GM12878 (cell line): ENCODE results near the gene STPG1. TPM values are rescaled to one million over a fixed set of nuclear protein-coding genes. Genes with fewer than 3 reads are reported as not detected.

Source experiments
- ATAC-seq: fragments of 200-7000 bp; cut with Tn5 transposase; 3 replicates; pipeline ENCODE4 v1.9.1; 2020; ENCODE audit warnings: mild to moderate bottlenecking, moderate library complexity
- BruUV-seq: library from RNA; stranded (reverse); fragments of 400-500 nt; replicated peaks from 2 replicates; lab custom pipeline; 2021; lab: Mats Ljungman, UMichigan
- CTCF ChIA-PET: fragments of 300-600 bp; sonication (Branson Sonifier 250); formaldehyde crosslinking; extraction: SDS; loops from one replicate; lab custom pipeline; 2021; ENCODE audit warnings: inconsistent platforms; lab: Yijun Ruan, JAX
- POLR2A ChIA-PET: fragments of 350-600 bp; formaldehyde crosslinking; extraction: SDS; loops from one replicate; lab custom pipeline; 2021; ENCODE audit warnings: inconsistent platforms; lab: Charles Lee
- RAD21 ChIA-PET: fragments of 300-600 bp; sonication (Branson Sonifier 250); formaldehyde crosslinking; loops from one replicate; lab custom pipeline; 2023; ENCODE audit warnings: antibody characterized with exemption; ENCODE audit not compliant: unreplicated experiment; lab: Charles Lee
- SMC1A ChIA-PET: fragments of 300-600 bp; sonication (Branson Sonifier 250); formaldehyde crosslinking; loops from one replicate; lab custom pipeline; 2023; ENCODE audit not compliant: unreplicated experiment, uncharacterized antibody; lab: Charles Lee
- DNase-seq: peaks from one replicate; pipeline ENCODE4 v3.0.0-alpha.2; 2011; ENCODE audit warnings: low read depth, low spot score
- FAIRE-seq: peaks from 3 replicates; lab custom pipeline; 2011; peaks lifted over from hg19 to GRCh38; lab: Jason Lieb, UNC
- H2AFZ ChIP-seq: 2 replicates; pipeline ENCODE4 v1.6.0; 2011; ENCODE audit warnings: low read depth, low read length, control low read depth; ENCODE audit not compliant: control insufficient read depth
- H3K27ac ChIP-seq: 2 replicates; pipeline ENCODE4 v1.5.1; 2011; ENCODE audit warnings: control low read depth; ENCODE audit not compliant: control insufficient read depth, insufficient read depth
- H3K27me3 ChIP-seq, 2 experiments: replicated peaks in 1 of 2; 2 replicates each; pipeline versions ENCODE4 v1.6.0 to v1.6.1; 2011; ENCODE audit warnings: low read length in 1 of 2; ENCODE audit not compliant: control insufficient read depth in 2 of 2, insufficient read depth in 2 of 2
- H3K36me3 ChIP-seq, 2 experiments: 2 replicates each; pipeline ENCODE4 v1.5.1; 2011; ENCODE audit warnings: low read length in 1 of 2; ENCODE audit not compliant: control insufficient read depth in 2 of 2, insufficient read depth in 2 of 2
- H3K4me1 ChIP-seq: 2 replicates; pipeline ENCODE4 v1.6.1; 2011; ENCODE audit warnings: mild to moderate bottlenecking, low read length, moderate library complexity, mixed read lengths; ENCODE audit not compliant: control insufficient read depth, insufficient read depth
- H3K4me2 ChIP-seq: 2 replicates; pipeline ENCODE4 v1.6.0; 2011; ENCODE audit warnings: control low read depth; ENCODE audit not compliant: control insufficient read depth, insufficient read depth
- H3K4me3 ChIP-seq: fragments of 200-600 bp; sonication (generic); 2 replicates; pipeline ENCODE4 v1.5.1; 2016
- H3K79me2 ChIP-seq: 2 replicates; pipeline ENCODE4 v1.6.0; 2011; ENCODE audit warnings: low read length; ENCODE audit not compliant: control insufficient read depth, insufficient read depth
- H3K9ac ChIP-seq: 2 replicates; pipeline ENCODE4 v1.8.0; 2011; ENCODE audit warnings: low read length, control low read depth, mixed read lengths; ENCODE audit not compliant: control insufficient read depth, insufficient read depth
- H3K9me3 ChIP-seq: replicated peaks from 3 replicates; pipeline ENCODE4 v1.5.1; 2011; ENCODE audit warnings: mild to moderate bottlenecking, low read length; ENCODE audit not compliant: control insufficient read depth, insufficient read depth
- H4K20me1 ChIP-seq: 2 replicates; pipeline ENCODE4 v1.6.0; 2011; ENCODE audit not compliant: control insufficient read depth, insufficient read depth
- CBX5 ChIP-seq: sonication (generic); IDR thresholded peaks from 2 replicates; pipeline ENCODE4 v1.6.1; 2016; ENCODE audit warnings: low read depth, moderate library complexity, mild to moderate bottlenecking, inconsistent platforms
- ETV6 ChIP-seq, 2 experiments: fragments of 450-650 bp in 1 of 2; IDR thresholded peaks in 1 of 2; conservative IDR thresholded peaks in 1 of 2; 2 replicates each; pipeline ENCODE4 v1.6.1; 2014; ENCODE audit warnings: antibody characterized with exemption in 1 of 2, borderline replicate concordance in 1 of 2, low read depth in 1 of 2, mild to moderate bottlenecking in 1 of 2, moderate library complexity in 1 of 2
- FOXK2 ChIP-seq: fragments of 450-650 bp; IDR thresholded peaks from 2 replicates; pipeline ENCODE4 v1.6.1; 2017; ENCODE audit warnings: mild to moderate bottlenecking, moderate library complexity
- HDGF ChIP-seq: fragments of 450-650 bp; IDR thresholded peaks from 2 replicates; pipeline ENCODE4 v1.6.1; 2016; ENCODE audit warnings: antibody characterized with exemption
- JUND ChIP-seq: IDR thresholded peaks from 2 replicates; pipeline ENCODE4 v1.6.1; 2012; ENCODE audit warnings: low read depth, mild to moderate bottlenecking, low read length, improper control_type of control experiment, moderate library complexity
- MEF2B ChIP-seq: fragments of 450-650 bp; IDR thresholded peaks from 2 replicates; pipeline ENCODE4 v1.6.1; 2018; ENCODE audit warnings: mild to moderate bottlenecking, moderate library complexity; ENCODE audit not compliant: partially characterized antibody, poor library complexity, severe bottlenecking
- NRF1 ChIP-seq: conservative IDR thresholded peaks from 2 replicates; pipeline ENCODE4 v1.6.1; 2011; ENCODE audit warnings: mild to moderate bottlenecking, low read depth, low read length, improper control_type of control experiment
- RELB ChIP-seq: fragments of 450-650 bp; IDR thresholded peaks from 2 replicates; pipeline ENCODE4 v1.6.1; 2017; ENCODE audit warnings: low read depth, mild to moderate bottlenecking, moderate library complexity
- STAT1 ChIP-seq: fragments of 450-650 bp; conservative IDR thresholded peaks from 2 replicates; pipeline ENCODE4 v1.6.1; 2014; ENCODE audit warnings: antibody characterized with exemption, mild to moderate bottlenecking
- SUZ12 ChIP-seq: fragments of 200-600 bp; sonication (generic); IDR thresholded peaks from one replicate; pipeline ENCODE4 v1.6.1; 2018; ENCODE audit warnings: antibody characterized with exemption, mild to moderate bottlenecking; ENCODE audit not compliant: unreplicated experiment
- YBX1 ChIP-seq: fragments of 450-650 bp; IDR thresholded peaks from 2 replicates; pipeline ENCODE4 v1.6.1; 2016; ENCODE audit warnings: antibody characterized with exemption
- YY1 ChIP-seq: IDR thresholded peaks from 2 replicates; pipeline ENCODE4 v1.6.1; 2011; ENCODE audit warnings: low read depth, mild to moderate bottlenecking, low read length
- WGBS: methylation state at CpG from one replicate; pipeline ENCODE4 v1.1.6; 2016; ENCODE audit warnings: low lambda C conversion rate; ENCODE audit not compliant: insufficient replicate concordance, insufficient coverage; ENCODE audit errors: missing lambda C conversion rate; 5-methylcytosine and 5-hydroxymethylcytosine counted together
- in situ Hi-C: fragments of 300-500 bp; cut with MboI; formaldehyde crosslinking; loops from 9 replicates; pipeline ENCODE4 v1.14.3; 2018; ENCODE audit warnings: mixed read lengths
- intact Hi-C: fragments of 100-400 bp; cut with micrococcal nuclease; formaldehyde crosslinking; loops from one replicate; pipeline ENCODE4 v1.14.2; 2022; ENCODE audit not compliant: unreplicated experiment
- polyA plus RNA-seq, 11 experiments: library from polyadenylated mRNA; depleted of rRNA in 4 of 11; unstranded in 6 of 11; stranded (reverse) in 5 of 11; fragments of >200 nt; fragmentation: Nextera tagmentation in 4 of 11; fragmentation: Illumina TruSeq in 1 of 11; extraction: Ambion mirVana in 4 of 11; extraction: Trizol in 1 of 11; gene quantifications; 1 replicate in 1 of 11; 2 replicates in 10 of 11; pipeline versions ENCODE4 v1.2.1 to v1.2.3, GENCODE V29; 2011 to 2016; ENCODE audit warnings: inconsistent platforms in 2 of 11, missing spikeins in 2 of 11, low read depth in 1 of 11
- total RNA-seq, 4 experiments: library from RNA; depleted of rRNA in 3 of 4; stranded (reverse); fragments of >200 nt in 3 of 4; fragmentation: Illumina TruSeq in 1 of 4; extraction: Trizol in 1 of 4; gene quantifications; 2 replicates each; pipeline versions ENCODE4 v1.2.1 to v1.2.3, GENCODE V29; 2013 to 2021

Gene STPG1
- total and polyA plus RNA-seq, 10 of the 15 experiments (the other 5 are each of a cell fraction or from before 2014, with no cell fraction given): 0.22 to 2.6 (median 0.73) TPM

- RAD21 ChIA-PET: interaction anchor here (1.6 kb wide), 1 partner anchor 153 kb away, joined by 5 read pairs; no protein-coding TSS in a partner anchor
- SMC1A ChIA-PET: interaction anchor here (0.6 to 2.5 kb wide), 3 partner anchors 33 to 342 kb away, joined by 3 to 9 read pairs (median 3); partner anchors contain the start of gene GRHL3
- BruUV-seq: no TSS peak
- DNase-seq (no peak), FAIRE-seq (no peak)
- POLR2A ChIA-PET: interaction anchor here (0.9 kb wide), 1 partner anchor 144 kb away, joined by 3 read pairs; no protein-coding TSS in a partner anchor
- H3K27ac ChIP-seq: no peak overlapping the region
- peaks cover 18% of the 10 kb centered on the region for H3K4me1 ChIP-seq
- H3K9ac ChIP-seq: no peak overlapping the region
- no peaks in the 10 kb centered on the region for H3K36me3 ChIP-seq
- in situ Hi-C loops: no loop called here
- no peak overlapping the region for H2AFZ ChIP-seq
- no peaks in the 10 kb centered on the region; a peak in 2 of 4 replicates for H3K27me3 ChIP-seq
- intact Hi-C loops: no loop called here
- no peak overlapping the region for H3K4me2 ChIP-seq
- H3K4me3 ChIP-seq: no peak overlapping the region
- TF ChIP-seq SUZ12 (no peak), HDGF (no peak), FOXK2 (no peak), YY1 (no peak), MEF2B (no peak), CBX5 (no peak), ETV6 (conservative IDR thresholded peaks at IDR 0.05 in 1 of 2, IDR thresholded peaks at IDR 0.05 in 1 of 2; ENCODE audit: borderline replicate concordance in 1 of 2, low read depth in 1 of 2) (no peak), RELB (no peak), NRF1 (no peak), YBX1 (no peak), JUND (no peak), STAT1 (no peak)
- TF ChIP-seq, all 136 proteins: peak for 0
- CTCF ChIA-PET: interaction anchor here (0.6 kb wide), 1 partner anchor 58 kb away, joined by 3 read pairs; no protein-coding TSS in a partner anchor
- no peaks in the 10 kb centered on the region for H3K79me2 ChIP-seq
- WGBS: 54% methylated on average over 7 of the region's 7 CpGs
- ATAC-seq: no peak
- no peaks in the 10 kb centered on the region for H4K20me1 ChIP-seq
- H3K9me3 ChIP-seq: no peaks in the 10 kb centered on the region
Observed at GRCh38 chr1:24351918-24352627, 61.5 kb downstream of the STPG1 start.
